Retina (tissue), 1 donor: ENCODE measurements around the gene ATF6B.

Experiments
- DNase-seq: peaks from one replicate; pipeline ENCODE4 v3.0.0-alpha.2; 2016

ATF6B gene

DNA sequence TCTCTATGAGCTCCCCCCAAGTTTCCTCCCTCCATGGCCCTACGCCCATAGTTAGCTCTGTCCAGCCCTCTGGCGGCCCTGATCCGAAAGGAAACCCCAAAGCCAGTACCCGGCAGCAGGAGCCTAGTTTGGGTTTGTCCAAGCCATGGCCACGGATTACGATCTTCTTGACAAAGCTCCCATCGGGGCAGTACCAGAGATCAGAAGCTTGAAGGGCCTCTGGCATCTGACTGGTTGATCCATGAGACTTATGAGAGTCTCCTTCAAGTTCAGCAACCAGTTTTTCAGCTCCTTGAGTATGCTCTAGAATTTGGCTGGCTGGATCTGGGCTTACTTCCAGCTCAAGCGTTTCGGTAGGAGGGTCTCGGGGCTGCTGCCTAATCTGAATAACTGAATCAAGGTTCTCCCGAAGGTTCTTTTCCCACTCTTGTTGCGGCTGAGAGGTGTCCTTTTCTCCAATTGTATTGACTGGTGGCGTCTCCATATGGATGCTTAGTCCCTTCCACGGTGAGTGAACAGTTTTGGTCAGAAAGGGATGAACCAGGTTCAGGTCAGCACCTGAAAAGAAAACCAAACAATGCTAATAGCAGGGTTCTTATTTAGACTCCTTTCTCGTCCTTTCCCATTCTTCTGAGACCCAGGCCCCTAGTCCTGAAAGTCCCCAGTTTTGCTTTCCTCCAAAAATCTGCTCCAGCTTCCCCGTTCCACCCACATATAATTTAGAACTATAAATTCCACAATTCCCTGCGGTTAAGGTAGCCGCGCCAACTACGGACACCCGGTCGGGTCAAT is 1.4 kb upstream of the ATF6B start:
- DNase-seq, result no peak

DNA sequence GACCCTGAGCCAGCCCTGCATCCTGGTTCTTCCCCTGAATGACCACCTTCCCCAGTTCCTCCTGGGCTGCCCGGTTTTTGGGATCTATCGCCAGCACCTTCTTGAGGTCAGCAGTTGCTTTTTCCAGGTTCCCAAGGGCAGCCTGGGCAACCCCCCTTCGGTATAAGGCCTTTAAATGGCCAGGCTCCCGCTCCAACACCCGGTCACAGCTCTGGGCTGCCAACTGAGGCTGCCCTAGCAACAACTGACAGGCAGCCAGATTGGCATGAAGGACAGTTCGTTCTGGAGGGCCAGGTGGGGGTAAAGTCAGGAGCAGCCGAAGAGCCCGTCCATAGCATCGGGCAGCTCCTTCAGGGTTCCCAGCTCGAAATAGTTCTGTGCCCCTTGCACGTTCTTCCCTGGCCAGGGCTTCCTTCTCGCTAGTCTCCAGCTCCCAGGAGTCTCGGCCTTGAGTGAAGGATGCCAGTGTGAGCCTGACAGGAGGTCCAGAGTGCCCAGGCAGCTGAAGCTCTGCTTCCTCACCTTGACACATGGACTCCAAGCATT is 778 bp upstream of the ATF6B start:
- DNase-seq, result no peak

DNA sequence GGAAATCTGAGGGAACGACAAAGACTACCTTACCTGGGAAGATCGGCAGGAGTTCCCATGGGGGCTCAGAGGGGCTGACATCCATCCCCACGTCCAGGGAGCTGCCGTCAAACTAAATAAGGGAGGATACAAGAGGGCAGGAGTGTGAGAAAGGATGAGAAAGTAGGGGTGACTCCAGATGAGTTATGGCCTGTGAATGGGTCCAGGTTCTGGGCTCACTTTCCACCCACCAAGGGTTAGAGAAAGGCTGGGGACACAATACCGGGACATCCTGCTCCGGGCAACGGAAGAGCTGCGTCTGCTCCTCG is 683 bp downstream of the ATF6B start:
- DNase-seq, result no peak

DNA sequence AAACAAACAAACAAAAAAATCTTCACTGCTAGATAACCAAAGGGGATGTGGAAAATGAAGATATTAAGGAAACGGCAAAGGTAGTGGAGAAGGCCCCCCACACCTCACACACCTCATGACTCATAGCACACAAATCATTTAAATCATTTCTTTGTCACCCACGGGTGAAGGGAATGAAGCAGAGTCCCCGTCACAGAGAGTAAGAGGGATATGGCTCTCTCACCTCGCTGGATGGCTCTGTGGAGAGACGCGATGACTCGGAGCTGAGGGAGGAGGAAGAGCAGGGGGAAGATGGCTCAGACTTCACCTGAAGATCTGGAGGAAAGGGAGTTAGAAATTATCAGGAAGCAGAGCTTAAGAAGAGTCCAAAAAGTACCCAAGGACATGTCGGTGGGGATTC is 1.2 kb downstream of the ATF6B start:
- no peak for DNase-seq

DNA sequence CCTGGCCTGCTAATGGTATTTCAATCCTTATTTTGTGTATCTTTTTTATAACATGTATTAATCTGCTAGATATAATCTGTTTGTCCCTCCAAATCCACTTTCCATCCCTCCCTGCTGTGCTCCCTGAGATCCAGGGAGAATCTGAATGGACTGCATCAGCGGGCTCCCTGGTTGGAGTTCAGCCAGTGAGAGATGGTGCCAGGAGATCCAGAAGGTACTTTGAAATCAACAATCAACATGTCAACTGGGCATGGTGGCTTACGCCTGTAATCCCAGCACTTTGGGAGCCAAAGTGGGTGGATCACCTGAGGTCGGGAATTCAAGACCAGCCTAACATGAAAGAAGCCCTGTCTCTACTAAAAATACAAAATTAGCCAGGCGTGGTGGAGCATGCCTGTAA is 4.4 kb downstream of the ATF6B start:
- DNase-seq, result no peak

DNA sequence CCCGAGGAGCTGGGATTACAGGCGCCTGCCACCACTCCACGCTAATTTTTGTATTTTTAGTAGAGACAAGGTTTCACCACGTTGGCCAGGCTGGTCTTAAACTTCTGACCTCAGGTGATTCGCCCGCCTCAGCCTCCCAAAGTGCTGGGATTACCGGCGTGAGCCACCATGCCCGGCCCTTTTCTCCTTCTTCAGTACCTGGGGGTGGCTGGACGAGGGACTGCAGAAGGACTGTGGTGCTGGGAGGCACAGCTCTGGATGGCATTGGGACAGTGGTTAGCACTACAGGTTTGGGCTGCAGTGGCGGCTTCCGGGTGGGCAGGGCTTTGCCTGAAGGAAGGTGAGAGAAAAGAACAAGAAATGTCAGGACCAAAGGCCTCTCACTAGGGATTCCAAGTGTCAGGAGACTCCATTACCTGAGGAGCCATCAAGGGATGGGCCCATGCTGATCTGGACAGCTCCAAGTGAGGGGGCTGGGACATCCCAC is 7.4 kb downstream of the ATF6B start:
- DNase-seq, result no peak

DNA sequence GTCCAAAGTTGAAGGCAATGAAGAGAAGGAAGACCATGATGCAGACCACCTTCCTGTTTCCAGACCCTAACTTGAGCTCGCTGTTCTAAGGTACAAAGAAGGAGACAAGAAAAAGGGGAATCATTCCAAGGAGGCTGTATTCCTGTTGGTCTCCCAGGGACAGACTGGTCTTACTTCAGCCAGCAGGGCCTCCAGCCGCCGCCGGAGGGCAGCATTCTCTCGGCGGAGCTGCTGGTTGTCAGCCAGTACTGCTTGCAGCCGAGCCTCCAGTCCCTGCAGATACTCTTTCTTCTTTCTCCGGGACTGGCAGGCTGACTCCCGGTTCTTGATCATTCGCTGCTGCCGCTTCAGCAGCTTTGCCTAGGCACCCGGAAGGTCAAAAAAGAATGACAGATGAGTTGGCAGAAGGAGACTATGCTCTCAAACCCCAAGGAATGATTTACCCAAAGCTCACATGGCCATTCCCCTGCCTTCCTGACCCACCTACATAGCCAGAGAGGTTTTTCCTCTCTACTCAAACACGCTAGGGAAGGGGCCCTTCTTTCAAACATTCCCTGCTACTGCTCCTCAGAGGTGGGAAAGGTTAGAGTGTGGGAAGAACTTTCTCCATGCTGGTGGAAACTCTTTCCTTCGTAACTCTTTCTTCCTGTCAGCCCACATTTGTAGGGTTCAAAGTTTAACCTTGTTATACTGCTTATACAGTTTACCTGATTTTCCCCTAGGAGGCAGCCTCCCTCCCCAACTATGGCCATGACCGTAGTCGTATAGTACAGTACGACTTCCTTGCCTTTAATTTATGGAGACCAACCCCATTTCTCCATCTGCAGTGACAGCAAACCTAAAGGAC is 9.0 kb downstream of the ATF6B start:
- peak; percentile 70 for DNase-seq

DNA sequence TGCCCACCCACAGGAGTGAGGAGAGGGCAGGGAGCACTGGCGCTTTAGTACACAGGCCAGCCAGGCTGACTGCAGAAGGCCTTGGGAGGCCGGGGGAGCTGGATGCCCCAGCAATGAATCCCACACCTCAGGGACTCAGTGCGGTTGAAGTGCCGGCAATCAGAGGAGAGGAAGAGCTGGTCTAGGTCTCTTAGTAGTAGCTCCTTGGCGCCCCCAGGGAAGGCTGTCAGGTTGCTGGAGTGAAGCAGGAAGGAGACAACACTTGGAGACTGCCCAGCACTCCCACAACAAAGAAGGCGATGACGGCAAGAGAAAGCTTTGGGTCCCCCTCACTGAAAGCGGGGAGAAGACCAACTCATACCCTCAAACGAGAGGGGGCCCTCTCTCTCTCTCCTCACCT is 10.6 kb downstream of the ATF6B start:
- no peak for DNase-seq

DNA sequence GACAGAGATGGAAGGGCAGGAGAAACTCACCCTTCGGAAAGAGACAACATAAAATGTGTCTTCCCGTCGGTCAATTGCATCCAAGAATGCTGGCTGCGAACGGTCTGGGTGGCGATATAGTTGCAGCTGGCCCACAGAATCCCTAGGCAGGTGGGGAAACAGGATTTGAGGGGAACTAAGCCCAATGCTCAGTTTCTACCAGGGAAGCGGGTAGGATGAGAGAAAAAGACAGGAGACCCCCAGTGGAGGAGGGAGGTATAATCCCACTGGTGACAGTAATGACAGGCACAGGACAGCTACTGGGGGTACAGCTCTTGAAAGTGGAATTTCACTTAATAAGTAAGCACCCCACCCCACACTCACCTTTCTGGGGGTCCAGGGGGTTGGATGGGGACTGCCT is 11.4 kb downstream of the ATF6B start:
- no peak for DNase-seq

DNA sequence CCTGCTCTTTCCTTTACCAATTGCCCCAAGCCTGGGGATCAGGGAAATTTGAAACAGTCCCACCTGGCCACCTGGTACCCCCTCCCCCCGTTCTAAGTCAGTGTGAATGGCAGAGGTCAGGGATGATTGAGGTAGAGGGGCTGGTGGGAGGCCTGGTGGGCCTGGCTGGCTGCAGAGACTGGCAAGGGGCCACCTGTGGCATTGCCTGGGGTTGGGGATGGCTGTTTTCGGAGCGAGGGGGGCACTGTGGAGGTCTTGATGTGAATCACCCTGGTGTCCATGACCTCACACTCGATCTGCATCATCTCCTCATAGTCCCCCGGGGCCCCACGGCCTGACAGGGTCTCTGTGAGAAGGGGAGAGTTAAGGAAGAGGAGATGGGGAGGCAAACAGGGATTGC is 12.4 kb downstream of the ATF6B start:
- DNase-seq, result no peak

DNA sequence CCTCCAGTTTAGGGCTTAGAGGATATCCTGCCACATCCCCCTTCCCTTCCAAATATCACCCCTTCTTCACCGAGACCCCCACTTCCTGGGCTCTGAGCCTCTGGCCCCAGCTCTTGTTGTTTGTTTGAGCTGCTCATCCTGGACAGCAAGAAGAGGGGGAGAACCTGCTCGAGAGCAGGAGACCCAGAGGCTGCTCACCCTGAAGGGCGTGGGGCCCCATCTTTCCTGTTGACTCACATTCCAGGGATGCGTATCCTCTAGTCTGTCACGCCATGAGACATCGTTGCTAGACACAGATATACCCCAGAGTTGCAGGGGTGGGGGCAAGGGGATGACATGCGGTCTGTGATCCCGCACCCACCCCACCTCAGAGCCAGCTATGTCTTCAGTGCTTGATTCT is 13.2 kb downstream of the ATF6B start:
- no peak for DNase-seq

DNA sequence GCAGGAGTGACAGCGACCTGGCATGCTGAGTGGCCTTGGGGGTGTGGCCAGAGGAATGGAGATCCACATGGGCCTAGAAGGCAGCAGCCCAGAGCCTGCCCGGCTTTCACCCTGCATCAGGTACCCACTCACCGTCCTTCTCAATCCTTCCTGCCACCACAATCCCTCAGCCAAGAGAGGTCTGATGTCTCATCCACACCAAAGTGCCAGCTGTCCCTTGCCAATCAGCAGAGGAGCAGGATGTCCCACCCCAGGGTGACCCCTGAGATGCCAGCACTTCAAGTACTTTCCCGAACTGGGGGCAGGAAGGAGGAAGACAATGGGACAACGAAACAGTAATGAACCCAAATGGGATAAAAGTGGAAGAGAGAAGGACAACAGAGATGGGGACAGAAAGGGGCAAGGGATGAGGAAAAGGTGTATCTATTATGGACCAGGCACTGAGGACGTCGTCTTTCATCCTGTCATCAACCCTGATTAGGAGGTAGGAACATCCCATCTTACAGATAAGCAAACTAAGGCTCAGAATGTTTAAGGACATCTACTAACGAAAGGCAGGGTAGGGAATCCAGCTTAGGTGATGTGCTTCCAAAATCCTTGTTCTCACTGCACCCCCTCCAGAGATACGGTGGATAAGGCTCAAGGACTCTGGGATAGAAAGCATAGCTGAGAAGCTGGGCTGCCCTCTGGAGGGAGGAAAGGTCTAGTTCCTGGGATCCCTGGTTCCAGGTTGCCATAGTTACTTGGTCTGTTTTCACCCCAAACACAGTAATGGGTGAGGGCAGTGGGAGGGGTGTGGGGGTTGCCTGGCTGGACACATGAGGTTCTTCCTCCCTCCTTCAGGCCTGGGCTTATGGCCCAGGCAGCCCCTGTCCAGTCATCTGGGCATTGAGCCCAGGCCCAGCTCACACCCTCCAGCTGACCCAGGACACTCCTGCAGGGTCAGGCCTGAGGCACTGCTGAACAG is 14.4 kb downstream of the ATF6B start:
- DNase-seq, result no peak

DNA sequence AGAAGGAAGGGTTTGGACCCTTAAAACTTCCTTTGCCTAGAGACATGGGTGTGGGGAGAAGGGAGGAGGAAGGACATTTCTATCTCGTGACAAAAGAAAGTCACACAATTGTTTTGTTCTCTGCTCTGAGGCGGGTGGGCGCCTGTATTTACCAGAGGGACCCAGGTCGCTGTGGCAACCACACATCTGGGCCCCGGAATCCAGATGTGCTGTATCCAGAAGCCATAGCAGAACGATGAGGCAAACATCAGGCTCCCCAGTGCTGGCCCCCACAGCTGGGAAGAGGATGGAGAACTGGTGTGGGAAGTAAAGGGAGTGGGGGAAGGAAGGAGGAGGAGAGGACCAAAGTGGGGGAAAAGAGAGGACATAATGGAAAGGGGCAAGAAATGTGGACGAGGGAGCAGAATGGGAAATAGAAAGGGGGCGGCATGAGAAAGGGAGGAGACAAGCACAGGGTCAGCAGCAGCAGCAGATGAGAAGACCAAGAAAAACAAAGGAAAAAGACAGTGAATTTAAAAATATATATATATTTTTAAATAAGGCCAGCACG is 15.5 kb downstream of the ATF6B start:
- DNase-seq, result no peak

DNA sequence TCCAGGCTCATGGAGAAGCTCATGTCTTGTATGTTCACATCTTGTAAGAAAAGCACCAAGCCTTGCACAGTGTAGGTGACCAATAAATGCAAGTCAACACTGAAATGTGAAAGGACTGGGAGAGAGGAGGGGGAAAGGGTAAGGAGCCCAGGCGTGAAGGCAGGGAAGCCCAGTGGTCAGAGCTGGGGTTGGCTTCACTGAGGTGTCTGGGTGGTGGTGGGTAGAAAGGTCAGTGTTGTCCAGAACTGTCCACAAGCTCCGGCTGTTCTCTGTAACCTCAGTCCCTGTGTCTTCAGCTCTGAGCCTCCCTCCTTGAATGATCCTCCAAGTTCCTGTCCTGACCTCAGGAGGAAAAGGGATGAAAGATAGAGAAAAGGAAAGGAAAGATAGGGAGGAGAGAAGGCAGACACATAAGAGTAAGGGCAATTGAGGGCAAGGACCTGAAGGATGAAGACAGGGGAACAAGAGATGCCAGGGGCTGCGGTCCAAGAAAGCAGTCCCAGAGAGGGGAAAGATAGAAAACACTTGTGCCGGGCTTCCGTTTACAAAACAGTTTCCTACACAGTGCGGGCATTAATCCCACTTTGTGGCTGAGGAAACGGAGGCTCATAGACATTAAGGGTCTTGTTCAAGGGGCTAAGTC is 16.5 kb downstream of the ATF6B start:
- no peak for DNase-seq

DNA sequence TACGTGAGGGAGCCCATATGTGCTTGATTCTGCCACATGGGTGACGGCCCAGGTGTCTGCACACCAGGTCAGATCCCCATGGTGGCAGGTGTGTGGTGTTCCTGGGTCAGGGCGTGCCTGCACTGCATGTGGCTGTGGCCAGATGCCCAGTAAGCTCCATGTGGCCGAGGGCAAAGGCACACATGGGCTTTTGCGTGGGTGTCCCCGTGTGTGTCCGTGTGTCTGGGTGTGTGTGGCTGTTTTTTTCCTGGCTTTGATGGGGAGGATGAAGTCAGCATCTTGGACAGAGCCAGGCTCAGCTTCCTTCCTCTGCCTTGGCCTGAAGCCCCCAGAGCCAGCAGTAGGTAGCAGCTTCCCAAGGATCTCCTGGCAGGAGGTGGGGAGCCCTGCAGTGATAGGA is 17.4 kb downstream of the ATF6B start:
- no peak for DNase-seq

DNA sequence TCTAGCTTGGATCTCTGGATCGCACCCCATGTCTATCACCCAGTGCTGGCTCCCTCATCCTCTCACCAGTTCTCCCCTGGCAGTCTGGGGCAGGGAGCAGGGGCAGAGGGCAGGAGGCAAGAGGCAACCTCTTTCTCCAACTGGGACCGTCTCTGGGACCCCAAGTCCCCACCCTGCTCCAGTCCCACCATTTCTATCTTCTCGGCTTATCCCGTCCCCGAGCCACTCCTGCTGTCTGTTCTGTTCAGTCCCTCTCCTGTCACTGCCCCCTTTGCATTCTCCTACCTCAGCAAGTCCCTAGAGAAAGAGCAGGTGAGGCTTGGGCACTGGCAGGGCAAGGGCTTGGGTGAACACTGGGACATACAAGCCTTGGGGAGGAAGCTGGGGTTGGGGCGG is 18.3 kb downstream of the ATF6B start:
- DNase-seq, result no peak

DNA sequence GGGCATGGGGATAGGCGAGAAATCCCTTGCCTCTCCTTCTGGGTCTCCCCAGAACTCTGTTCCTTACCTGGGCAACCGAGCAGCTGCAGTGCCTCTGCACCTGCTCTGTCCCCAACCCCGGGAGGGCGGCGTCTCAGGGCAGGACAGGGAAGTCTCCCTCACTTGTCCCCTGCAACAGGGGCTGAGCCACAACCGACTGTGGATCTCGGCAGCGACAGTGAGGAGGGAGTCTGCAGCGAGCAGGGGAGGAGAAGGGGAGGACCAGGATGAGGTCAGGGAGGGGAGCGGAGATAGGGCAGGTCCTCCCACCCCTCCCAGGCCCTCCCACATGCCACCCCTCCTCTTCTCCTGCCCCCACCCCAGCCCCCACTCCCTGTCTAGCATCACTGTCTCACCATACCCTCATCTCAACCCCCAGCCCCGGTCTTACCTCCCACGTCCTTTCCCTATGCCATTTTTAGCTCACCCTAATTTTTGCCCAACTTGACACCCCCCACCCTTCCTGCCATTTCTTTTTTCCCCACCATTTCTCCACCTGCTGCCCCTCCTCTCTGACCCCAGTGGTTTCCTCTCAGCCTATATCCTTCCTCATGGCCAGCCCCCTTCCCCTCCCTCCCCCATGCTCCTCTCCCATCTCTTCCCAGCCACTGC is 18.8 kb downstream of the ATF6B start, which contains the start of gene TNXB:
Gene TNXB (minus strand): TSS at position 225 of the 651 bp plus-strand sequence. CDS start 11,140 bp downstream, outside the sequence.
- no peak for DNase-seq

DNA sequence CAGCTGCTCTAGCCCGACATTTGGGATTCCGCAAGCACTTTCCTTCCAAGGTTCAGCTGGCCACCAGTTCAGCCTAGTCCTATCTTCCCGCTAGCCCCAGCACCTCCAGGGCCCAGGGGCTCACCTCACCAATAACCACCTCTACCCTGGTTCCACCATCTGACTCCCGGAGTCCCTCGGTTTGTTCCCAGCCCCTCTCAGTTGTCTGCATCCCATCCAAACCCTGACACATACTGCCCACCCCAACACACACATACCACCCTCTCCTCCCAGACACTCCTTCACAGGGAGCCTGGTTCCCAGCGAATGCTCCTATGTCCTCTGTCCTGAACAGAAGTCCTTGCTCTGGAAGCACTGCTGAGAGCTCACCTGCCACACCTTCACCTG is 19.3 kb downstream of the ATF6B start:
- peak; percentile 23 for DNase-seq

DNA sequence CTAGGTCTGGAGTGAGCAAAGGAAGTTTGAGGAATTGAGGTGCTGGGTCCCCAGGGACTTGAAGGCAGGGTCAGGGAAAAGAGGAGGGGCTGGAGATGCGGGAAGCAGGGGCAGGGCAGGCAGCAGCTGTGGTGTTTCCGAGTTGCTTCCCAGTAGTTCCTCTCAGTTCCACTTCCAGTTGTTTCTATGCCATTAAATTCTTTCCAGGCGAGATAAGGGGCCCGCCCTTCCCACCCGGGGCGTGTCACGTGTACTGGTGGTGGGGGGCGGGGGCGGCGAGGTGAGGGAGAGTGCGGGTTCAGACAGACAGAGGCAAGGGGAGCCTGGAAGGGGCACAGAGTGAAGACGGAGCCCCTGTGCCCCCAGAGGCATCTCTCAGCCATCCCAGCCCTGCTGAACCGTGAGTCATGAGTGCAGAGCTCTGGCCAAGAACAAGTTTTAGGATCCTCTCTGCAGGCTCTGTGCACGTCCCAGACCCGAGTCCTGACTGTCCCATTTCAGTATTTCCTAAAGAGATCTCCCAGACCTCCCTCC is 19.9 kb downstream of the ATF6B start:
- no peak for DNase-seq

DNA sequence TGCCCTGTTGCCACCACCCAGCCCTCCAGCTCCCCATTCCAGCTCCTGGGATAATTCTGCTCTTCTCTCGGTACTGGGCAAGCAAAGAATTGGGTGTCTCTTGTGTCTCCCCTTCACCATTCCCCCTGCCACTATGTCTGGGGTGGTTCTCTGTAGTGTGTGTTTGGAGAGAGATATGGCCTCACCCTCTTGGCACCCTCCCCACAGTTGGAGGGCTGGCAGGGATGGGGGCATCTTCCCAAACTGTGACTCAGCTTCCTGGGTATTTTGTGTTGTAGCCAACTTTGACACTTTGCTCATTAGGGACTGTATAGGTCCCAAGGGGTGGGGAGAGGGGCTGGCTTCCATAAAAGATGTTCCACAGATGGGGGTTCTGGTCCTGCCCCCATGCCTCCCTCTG is 20.6 kb downstream of the ATF6B start:
- DNase-seq, result no peak

DNA sequence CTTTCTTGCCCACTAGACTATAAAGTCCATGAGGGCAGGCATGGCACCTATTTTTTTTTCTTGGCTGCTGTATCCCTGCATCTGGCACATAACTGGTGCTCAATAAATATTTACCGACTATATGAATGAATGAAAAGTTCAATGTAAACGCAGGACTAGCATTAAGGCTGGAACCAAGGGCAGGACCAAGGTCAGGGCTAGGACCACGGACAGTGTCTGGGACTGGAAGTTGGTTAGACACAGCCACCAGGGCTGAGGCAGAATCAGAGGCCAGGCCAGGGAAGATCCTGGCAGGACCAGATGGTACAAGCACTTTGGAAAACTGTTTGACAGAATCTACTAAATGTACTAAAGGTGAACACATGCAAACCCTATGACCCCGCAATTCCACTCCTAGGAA is 22.6 kb downstream of the ATF6B start:
- no peak for DNase-seq
